CD4-positive, CD25-positive, alpha-beta regulatory T cell (primary cell): ENCODE measurements around the gene SEMG1. TPM values are rescaled to one million over a fixed set of nuclear protein-coding genes. Genes with fewer than 3 reads are reported as not detected.

Experiments
- polyA plus RNA-seq, 4 donors: library from polyadenylated mRNA; unstranded; fragments of 300-500 nt; fragmentation: Illumina TruSeq; gene quantifications; one replicate each; pipeline ENCODE4 v1.2.3, GENCODE V29; 2021
- total RNA-seq: library from RNA; stranded (reverse); gene quantifications from one replicate; pipeline ENCODE4 v1.2.3, GENCODE V29; 2022

Gene SEMG1
- total and polyA plus RNA-seq, 5 donors from 2014 or later = not detected

Other genes with a start within 250 kb of the SEMG1 start
- gene TOMM34, start 246.6 kb upstream of the SEMG1 start, total RNA-seq = 10.7 TPM
- 10 to 100 TPM; 13.8 to 24.2 (median 23.0) TPM for gene TOMM34, start 246.6 kb upstream of the SEMG1 start, polyA plus RNA-seq
- gene STK4, start 240.5 kb upstream of the SEMG1 start, total RNA-seq = 375 TPM
- gene STK4, start 240.5 kb upstream of the SEMG1 start, polyA plus RNA-seq = 100 to 1,000 TPM; 211 to 254 (median 227) TPM
- gene KCNS1, start 105.9 kb upstream of the SEMG1 start, total RNA-seq = not detected
- gene KCNS1, start 105.9 kb upstream of the SEMG1 start, polyA plus RNA-seq = under 1 TPM; 0.09 to 0.20 (median 0.17) TPM
- gene WFDC5, start 91.9 kb upstream of the SEMG1 start, total RNA-seq = not detected
- gene WFDC5, start 91.9 kb upstream of the SEMG1 start, polyA plus RNA-seq = not detected
- gene WFDC12, start 82.6 kb upstream of the SEMG1 start, total RNA-seq = not detected
- gene WFDC12, start 82.6 kb upstream of the SEMG1 start, polyA plus RNA-seq = not detected
- gene PI3, start 32.1 kb upstream of the SEMG1 start, total RNA-seq = not detected
- gene PI3, start 32.1 kb upstream of the SEMG1 start, polyA plus RNA-seq = not detected
- not detected for gene SEMG2, start 14.3 kb downstream of the SEMG1 start, total RNA-seq
- gene SEMG2, start 14.3 kb downstream of the SEMG1 start, polyA plus RNA-seq = not detected
- not detected for gene SLPI, start 47.5 kb downstream of the SEMG1 start, total RNA-seq
- not detected for gene SLPI, start 47.5 kb downstream of the SEMG1 start, polyA plus RNA-seq
- gene RBPJL, start 99.8 kb downstream of the SEMG1 start, total RNA-seq = not detected
- gene RBPJL, start 99.8 kb downstream of the SEMG1 start, polyA plus RNA-seq = not detected
- gene MATN4, start 101.3 kb downstream of the SEMG1 start, total RNA-seq = not detected
- under 1 TPM in 1 of 4 donors, not detected in 3; 0.10 TPM for gene MATN4, start 101.3 kb downstream of the SEMG1 start, polyA plus RNA-seq
- gene SDC4, start 141.4 kb downstream of the SEMG1 start, total RNA-seq = 8.2 TPM
- 1 to 10 TPM; 2.2 to 6.3 (median 3.7) TPM for gene SDC4, start 141.4 kb downstream of the SEMG1 start, polyA plus RNA-seq
- gene SYS1, start 156.1 kb downstream of the SEMG1 start, total RNA-seq = 94.2 TPM
- gene SYS1, start 156.1 kb downstream of the SEMG1 start, polyA plus RNA-seq = 10 to 100 TPM; 38.4 to 54.3 (median 42.0) TPM
- not detected for gene TP53TG5, start 171.3 kb downstream of the SEMG1 start, total RNA-seq
- under 1 TPM; 0.18 to 0.56 (median 0.23) TPM for gene TP53TG5, start 171.3 kb downstream of the SEMG1 start, polyA plus RNA-seq
- gene DBNDD2, start 201.3 kb downstream of the SEMG1 start, total RNA-seq = 15.1 TPM
- gene DBNDD2, start 201.3 kb downstream of the SEMG1 start, polyA plus RNA-seq = 10 to 100 TPM; 19.5 to 23.5 (median 21.7) TPM
- gene PIGT, start 209.1 kb downstream of the SEMG1 start, total RNA-seq = 137 TPM
- 100 to 1,000 TPM in 1 of 4 donors, 10 to 100 TPM in 3; 80.3 to 102 (median 91.7) TPM for gene PIGT, start 209.1 kb downstream of the SEMG1 start, polyA plus RNA-seq